Thoracic aorta (tissue), 2 donors: ENCODE measurements around the gene HAUS7. TPM values are rescaled to one million over a fixed set of nuclear protein-coding genes. Genes with fewer than 3 reads are reported as not detected.

ENCODE experiments used
- ATAC-seq: fragments of 150-250 bp; one replicate; pipeline ENCODE4 v1.8.0; 2017; ENCODE audit warnings: low read depth; ENCODE audit not compliant: insufficient number of reproducible peaks, low FRiP score
- DNase-seq: peaks from one replicate; pipeline ENCODE4 v3.0.0-alpha.2; 2020; ENCODE audit warnings: low spot score
- H3K27ac ChIP-seq, 2 donors: fragments of 200-600 bp; sonication (generic); 1 replicate in 1 of 2; 2 replicates in 1 of 2; pipeline ENCODE4 v1.5.1; 2016; ENCODE audit warnings: mild to moderate bottlenecking in 2 of 2, moderate library complexity in 2 of 2
- H3K27me3 ChIP-seq: fragments of 200-600 bp; sonication (generic); replicated peaks from 2 replicates; pipeline ENCODE4 v1.6.0; 2016; ENCODE audit warnings: mild to moderate bottlenecking; ENCODE audit not compliant: insufficient read depth
- H3K36me3 ChIP-seq: fragments of 200-600 bp; sonication (generic); one replicate; pipeline ENCODE4 v1.5.1; 2016
- H3K4me1 ChIP-seq, 2 donors: fragments of 200-600 bp; sonication (generic); 1 replicate in 1 of 2; 2 replicates in 1 of 2; pipeline versions ENCODE4 v1.5.1 to v1.6.0; 2016; ENCODE audit warnings: low read depth in 2 of 2, mild to moderate bottlenecking in 1 of 2; ENCODE audit not compliant: control insufficient read depth in 1 of 2
- H3K4me3 ChIP-seq: fragments of 200-600 bp; sonication (generic); 2 replicates; pipeline ENCODE4 v1.5.1; 2016; ENCODE audit warnings: mild to moderate bottlenecking
- H3K9me3 ChIP-seq: fragments of 200-600 bp; sonication (generic); 2 replicates; pipeline ENCODE4 v1.5.1; 2016
- total RNA-seq, 2 donors: library from RNA; depleted of rRNA; stranded (reverse); fragments of >200 nt; gene quantifications; one replicate each; pipeline versions ENCODE4 v1.1.0 to v1.2.3, GENCODE V29; 2016
- TF ChIP-seq, protein P1 (sequence below): fragments of 200-600 bp; sonication (generic); IDR thresholded peaks from one replicate; pipeline ENCODE4 v1.5.1; 2019; ENCODE audit warnings: antibody characterized with exemption

The HAUS7 gene
- total RNA-seq, 2 donors from 2014 or later: 111 TPM

DNA sequence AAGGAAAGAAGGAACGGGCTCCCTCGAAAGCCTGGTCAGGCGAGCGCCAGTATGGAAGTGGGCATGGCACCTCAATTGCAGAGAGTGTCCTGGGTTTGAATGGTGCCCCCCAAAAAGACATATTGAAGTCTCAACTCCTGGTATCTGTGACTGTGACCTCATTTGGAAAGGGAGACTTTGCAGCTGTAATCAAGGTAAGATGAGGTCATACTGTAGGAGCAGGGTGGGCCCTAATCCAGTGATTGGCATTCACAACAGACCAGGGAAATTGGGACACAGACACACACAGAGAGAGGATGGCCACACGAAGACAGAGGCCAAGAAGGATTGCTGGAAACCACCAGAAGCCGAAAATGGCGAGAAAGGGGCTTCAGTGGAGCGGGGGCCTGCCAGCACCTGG lies 52.7 kb downstream of the HAUS7 start:
- H3K4me3 ChIP-seq: no peak overlapping the region
- no peaks in the 10 kb centered on the region for H3K27me3 ChIP-seq
- no peaks in the 10 kb centered on the region for H3K9me3 ChIP-seq
- DNase-seq (no peak), ATAC-seq (no peak)
- H3K36me3 ChIP-seq: no peaks in the 10 kb centered on the region
- no peaks in the 10 kb centered on the region for H3K4me1 ChIP-seq
- TF ChIP-seq, protein P1, sequence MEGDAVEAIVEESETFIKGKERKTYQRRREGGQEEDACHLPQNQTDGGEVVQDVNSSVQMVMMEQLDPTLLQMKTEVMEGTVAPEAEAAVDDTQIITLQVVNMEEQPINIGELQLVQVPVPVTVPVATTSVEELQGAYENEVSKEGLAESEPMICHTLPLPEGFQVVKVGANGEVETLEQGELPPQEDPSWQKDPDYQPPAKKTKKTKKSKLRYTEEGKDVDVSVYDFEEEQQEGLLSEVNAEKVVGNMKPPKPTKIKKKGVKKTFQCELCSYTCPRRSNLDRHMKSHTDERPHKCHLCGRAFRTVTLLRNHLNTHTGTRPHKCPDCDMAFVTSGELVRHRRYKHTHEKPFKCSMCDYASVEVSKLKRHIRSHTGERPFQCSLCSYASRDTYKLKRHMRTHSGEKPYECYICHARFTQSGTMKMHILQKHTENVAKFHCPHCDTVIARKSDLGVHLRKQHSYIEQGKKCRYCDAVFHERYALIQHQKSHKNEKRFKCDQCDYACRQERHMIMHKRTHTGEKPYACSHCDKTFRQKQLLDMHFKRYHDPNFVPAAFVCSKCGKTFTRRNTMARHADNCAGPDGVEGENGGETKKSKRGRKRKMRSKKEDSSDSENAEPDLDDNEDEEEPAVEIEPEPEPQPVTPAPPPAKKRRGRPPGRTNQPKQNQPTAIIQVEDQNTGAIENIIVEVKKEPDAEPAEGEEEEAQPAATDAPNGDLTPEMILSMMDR: no peak
- H3K27ac ChIP-seq: no peak overlapping the region

DNA sequence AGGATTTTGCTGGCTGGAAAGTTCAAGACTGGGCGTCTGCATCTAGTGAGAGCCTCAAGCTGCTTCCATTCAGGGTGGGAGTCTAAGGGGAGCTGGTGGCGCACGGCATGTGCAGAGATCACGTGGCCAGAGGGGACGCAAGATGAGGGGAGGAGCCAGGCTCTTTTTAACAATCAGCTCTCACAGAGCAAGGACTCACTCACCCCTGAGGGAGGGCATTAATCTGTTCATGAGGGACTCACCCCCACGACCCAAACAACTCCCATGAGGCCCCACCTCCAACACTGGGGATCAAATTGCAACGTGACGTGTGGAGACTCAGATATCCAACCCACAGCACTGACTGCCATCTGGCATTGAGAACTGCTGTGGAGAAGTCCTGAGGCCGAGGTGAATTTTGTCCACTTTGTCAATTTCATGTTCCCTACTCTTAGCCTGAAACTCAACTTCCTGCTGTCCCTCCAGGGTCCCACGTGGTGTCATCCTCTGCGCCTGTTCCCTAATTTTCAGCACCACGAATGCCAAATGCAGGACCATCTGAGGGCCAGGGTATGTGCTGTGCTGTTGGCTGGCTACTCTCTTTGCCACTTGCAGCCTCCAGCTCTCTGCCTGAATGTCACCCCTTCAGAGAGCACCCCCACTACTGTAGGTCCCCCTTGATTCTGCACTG lies 53.5 kb downstream of the HAUS7 start:
- Histone ChIP-seq H3K36me3 (no peaks in the 10 kb centered on the region), H3K4me1 (no peaks in the 10 kb centered on the region), H3K9me3 (no peaks in the 10 kb centered on the region), H3K27ac (no peak overlapping the region), H3K4me3 (no peak overlapping the region), H3K27me3 (no peaks in the 10 kb centered on the region)
- ATAC-seq (no peak), DNase-seq (no peak)
- TF ChIP-seq, protein P1: no peak

DNA sequence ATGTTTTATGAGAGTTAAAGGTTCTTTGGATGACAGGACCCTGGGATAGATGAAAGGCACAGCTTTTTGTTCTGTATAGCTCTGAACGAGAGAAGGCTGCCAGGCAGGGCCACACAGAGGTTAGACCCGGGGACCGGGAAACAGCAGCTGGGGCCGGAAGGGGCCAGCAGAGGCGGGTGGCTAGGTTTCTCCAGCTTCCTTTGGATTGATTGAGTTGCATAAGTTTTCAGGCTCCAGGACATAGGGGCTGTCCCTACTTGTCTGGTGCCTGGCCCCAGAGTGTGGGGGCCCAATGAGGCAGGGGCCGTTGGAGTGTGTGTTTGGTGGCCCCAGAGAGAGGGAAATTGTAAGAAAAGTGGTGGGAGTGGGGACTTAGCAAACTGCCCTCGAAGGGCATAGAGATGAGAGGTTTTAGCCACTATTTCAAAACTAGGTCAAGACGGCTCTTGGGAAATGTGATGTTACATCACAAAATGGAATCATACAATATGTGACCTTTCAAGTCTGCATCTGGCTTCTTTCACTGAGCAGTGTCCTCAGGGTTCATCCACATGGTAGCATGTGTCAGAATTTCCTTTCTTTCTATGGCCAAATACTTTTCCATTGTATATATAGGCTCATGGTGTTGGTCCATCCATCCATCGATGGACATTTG lies 55.4 kb downstream of the HAUS7 start:
- ATAC-seq: no peak
- H3K27me3 ChIP-seq: no peaks in the 10 kb centered on the region
- H3K4me1 ChIP-seq: no peaks in the 10 kb centered on the region
- H3K9me3 ChIP-seq: no peaks in the 10 kb centered on the region
- H3K4me3 ChIP-seq: no peak overlapping the region
- H3K36me3 ChIP-seq: no peaks in the 10 kb centered on the region
- no peak for DNase-seq
- TF ChIP-seq, protein P1: no peak
- no peak overlapping the region for H3K27ac ChIP-seq

DNA sequence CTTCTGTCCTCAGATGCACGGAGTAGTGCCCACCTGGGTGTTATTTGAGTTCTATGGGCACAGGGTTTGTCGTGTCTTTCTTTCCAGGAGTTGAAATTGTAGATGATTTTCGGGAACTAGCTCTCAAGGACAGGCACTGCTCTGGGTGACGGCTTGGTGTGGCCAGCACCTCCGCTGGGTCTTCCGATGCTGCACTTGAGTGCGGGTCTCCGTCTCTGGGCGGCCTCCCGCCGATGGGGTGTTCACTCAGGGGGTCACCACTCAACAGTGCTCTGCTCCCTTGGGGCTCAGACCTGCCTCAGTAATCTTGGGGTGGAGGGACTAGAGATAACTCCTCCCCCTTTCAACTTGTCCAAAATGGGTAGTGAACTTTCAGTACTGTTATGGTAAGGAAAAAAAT lies 56.6 kb downstream of the HAUS7 start:
- H3K4me3 ChIP-seq: no peak overlapping the region
- no peak overlapping the region for H3K27ac ChIP-seq
- H3K4me1 ChIP-seq: no peaks in the 10 kb centered on the region
- ATAC-seq (no peak), DNase-seq (no peak)
- no peaks in the 10 kb centered on the region for H3K27me3 ChIP-seq
- TF ChIP-seq, protein P1: no peak
- H3K9me3 ChIP-seq: no peaks in the 10 kb centered on the region
- no peaks in the 10 kb centered on the region for H3K36me3 ChIP-seq

DNA sequence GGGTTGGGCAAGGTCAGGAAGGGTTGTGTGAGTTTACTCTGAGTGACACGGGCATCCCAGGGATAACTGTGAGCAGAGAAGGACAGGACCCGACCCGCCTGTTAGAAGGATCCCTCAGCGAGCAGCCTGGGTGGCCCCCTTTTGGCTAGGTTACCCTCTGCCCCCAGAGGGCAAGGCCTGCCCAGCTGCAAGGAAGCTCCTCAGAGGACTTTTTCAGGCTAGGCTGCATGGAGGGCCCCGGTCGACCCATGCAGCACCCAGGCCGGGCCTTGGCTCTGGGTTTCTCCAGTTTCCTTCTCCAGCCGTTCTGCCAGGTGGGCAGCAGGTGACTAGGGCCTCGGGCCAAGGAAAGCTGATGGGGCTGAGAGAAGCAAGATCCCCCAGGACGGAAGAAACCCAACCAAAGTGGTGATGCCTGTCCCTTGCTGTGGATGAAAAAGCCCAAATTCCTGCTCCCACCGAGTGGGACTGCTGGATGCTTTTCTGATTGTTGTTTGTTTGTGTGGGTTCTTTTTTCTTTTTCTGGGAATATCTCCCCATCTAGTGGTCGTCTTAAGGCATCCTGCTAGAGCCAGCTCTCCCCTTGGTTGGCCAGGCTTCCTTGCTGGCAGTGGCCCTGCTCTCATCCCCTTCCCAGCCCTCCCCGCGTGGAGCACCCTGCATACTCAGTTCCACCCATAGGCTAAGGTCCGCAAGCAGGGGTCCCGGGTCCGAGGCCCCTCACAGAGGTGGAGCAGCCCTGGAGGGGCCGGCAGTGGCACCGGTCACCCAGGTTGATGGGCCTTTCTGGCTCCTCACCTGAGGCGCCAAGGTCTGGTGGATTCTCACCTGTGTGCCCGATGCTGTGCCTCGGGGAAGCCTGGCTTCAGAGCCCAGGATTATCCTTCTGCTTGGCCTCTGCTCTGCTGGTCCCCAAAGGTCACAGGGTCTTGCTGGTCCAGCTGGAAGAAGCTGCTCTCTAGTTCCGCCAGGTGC lies 57.3 kb downstream of the HAUS7 start:
- no peak for DNase-seq
- Histone ChIP-seq H3K4me1 (no peaks in the 10 kb centered on the region), H3K9me3 (no peaks in the 10 kb centered on the region), H3K27ac (no peak overlapping the region), H3K4me3 (no peak overlapping the region), H3K36me3 (no peaks in the 10 kb centered on the region), H3K27me3 (no peaks in the 10 kb centered on the region)
- TF ChIP-seq, protein P1: no peak
- ATAC-seq: no peak
